Ishikawa (cell line): ENCODE data around the gene TMC5.

Source experiments
- CEBPB ChIP-seq: IDR thresholded peaks from 2 replicates; pipeline ENCODE4 v1.6.1; 2012
- CREB1 ChIP-seq: IDR thresholded peaks from 2 replicates; pipeline ENCODE4 v1.6.1; 2012; ENCODE audit warnings: low read depth
- EGR1 ChIP-seq: IDR thresholded peaks from 2 replicates; pipeline ENCODE4 v1.6.1; 2012
- EP300 ChIP-seq: IDR thresholded peaks from 2 replicates; pipeline ENCODE4 v1.6.1; 2012; ENCODE audit warnings: borderline replicate concordance
- FOXM1 ChIP-seq: IDR thresholded peaks from 2 replicates; pipeline ENCODE4 v1.6.1; 2012; ENCODE audit warnings: low read depth, borderline replicate concordance
- MAX ChIP-seq: IDR thresholded peaks from 2 replicates; pipeline ENCODE4 v1.6.1; 2012
- RAD21 ChIP-seq: IDR thresholded peaks from 2 replicates; pipeline ENCODE4 v1.6.1; 2012; ENCODE audit warnings: low read depth
- TAF1 ChIP-seq: IDR thresholded peaks from 2 replicates; pipeline ENCODE4 v1.6.1; 2012; ENCODE audit warnings: low read depth, mild to moderate bottlenecking
- TCF12 ChIP-seq: IDR thresholded peaks from 2 replicates; pipeline ENCODE4 v1.6.1; 2012; ENCODE audit warnings: low read depth
- TEAD4 ChIP-seq: IDR thresholded peaks from 2 replicates; pipeline ENCODE4 v1.6.1; 2012
- TF ChIP-seq, protein P1 (sequence below): IDR thresholded peaks from 2 replicates; pipeline ENCODE4 v1.6.1; 2012; ENCODE audit warnings: low read depth, mild to moderate bottlenecking
- TF ChIP-seq, protein P2 (sequence below): IDR thresholded peaks from 2 replicates; pipeline ENCODE4 v1.6.1; 2012

GRCh38 chr16:19384656-19385055 is 33.0 kb upstream of the TMC5 start:
- TF ChIP-seq, protein P1, sequence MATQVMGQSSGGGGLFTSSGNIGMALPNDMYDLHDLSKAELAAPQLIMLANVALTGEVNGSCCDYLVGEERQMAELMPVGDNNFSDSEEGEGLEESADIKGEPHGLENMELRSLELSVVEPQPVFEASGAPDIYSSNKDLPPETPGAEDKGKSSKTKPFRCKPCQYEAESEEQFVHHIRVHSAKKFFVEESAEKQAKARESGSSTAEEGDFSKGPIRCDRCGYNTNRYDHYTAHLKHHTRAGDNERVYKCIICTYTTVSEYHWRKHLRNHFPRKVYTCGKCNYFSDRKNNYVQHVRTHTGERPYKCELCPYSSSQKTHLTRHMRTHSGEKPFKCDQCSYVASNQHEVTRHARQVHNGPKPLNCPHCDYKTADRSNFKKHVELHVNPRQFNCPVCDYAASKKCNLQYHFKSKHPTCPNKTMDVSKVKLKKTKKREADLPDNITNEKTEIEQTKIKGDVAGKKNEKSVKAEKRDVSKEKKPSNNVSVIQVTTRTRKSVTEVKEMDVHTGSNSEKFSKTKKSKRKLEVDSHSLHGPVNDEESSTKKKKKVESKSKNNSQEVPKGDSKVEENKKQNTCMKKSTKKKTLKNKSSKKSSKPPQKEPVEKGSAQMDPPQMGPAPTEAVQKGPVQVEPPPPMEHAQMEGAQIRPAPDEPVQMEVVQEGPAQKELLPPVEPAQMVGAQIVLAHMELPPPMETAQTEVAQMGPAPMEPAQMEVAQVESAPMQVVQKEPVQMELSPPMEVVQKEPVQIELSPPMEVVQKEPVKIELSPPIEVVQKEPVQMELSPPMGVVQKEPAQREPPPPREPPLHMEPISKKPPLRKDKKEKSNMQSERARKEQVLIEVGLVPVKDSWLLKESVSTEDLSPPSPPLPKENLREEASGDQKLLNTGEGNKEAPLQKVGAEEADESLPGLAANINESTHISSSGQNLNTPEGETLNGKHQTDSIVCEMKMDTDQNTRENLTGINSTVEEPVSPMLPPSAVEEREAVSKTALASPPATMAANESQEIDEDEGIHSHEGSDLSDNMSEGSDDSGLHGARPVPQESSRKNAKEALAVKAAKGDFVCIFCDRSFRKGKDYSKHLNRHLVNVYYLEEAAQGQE, result no peak
- no peak for TF ChIP-seq CREB1
- peak; percentile 97 for TF ChIP-seq TCF12
- 0 out of 2 replicates have a peak, but pooled peaks have one; percentile 35 for TF ChIP-seq MAX
- no peak for TF ChIP-seq TAF1
- peak; percentile 82; the same call in 1 of the 2 replicates for TF ChIP-seq TEAD4
- TF ChIP-seq EP300, result peak; percentile 77
- no peak for TF ChIP-seq CEBPB
- no peak for TF ChIP-seq RAD21
- TF ChIP-seq, protein P2, sequence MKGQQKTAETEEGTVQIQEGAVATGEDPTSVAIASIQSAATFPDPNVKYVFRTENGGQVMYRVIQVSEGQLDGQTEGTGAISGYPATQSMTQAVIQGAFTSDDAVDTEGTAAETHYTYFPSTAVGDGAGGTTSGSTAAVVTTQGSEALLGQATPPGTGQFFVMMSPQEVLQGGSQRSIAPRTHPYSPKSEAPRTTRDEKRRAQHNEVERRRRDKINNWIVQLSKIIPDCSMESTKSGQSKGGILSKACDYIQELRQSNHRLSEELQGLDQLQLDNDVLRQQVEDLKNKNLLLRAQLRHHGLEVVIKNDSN, result no peak
- no peak for TF ChIP-seq FOXM1
- TF ChIP-seq EGR1, result no peak
